Left colon (tissue), 2 donors: ENCODE results near the gene BDH2. TPM values are rescaled to one million over a fixed set of nuclear protein-coding genes. Genes with fewer than 3 reads are reported as not detected.

Experiments used
- ATAC-seq: fragments of 200-7000 bp; cut with Tn5 transposase; one replicate; pipeline ENCODE4 v1.9.1; 2020; ENCODE audit warnings: mild to moderate bottlenecking, moderate library complexity
- DNase-seq, 2 donors: peaks; one replicate each; pipeline ENCODE4 v3.0.0-alpha.2; 2020
- intact Hi-C, 2 donors: fragments of 100-400 bp; cut with DNase I in 1 of 2; cut with micrococcal nuclease in 1 of 2; formaldehyde crosslinking; loops; one replicate each; pipeline versions ENCODE4 v1.11.2 to v1.14.0; 2022; cut with DNase I, micrococcal nuclease
- total RNA-seq, 2 donors: library from RNA; stranded (reverse); fragmentation: NEBNext Ultra II Directional; extraction: Animal tissue kit (Norgen Biotek cat#: 25700); gene quantifications; one replicate each; pipeline ENCODE4 v1.2.1, GENCODE V29; 2021
- donor health status: DM: no; HTN: no; CAD: no.
- donor health status: DM: yes; HTN: yes; CAD: no.

The BDH2 gene
- total RNA-seq, 2 donors from 2014 or later: 28.6 to 35.4 TPM

DNA sequence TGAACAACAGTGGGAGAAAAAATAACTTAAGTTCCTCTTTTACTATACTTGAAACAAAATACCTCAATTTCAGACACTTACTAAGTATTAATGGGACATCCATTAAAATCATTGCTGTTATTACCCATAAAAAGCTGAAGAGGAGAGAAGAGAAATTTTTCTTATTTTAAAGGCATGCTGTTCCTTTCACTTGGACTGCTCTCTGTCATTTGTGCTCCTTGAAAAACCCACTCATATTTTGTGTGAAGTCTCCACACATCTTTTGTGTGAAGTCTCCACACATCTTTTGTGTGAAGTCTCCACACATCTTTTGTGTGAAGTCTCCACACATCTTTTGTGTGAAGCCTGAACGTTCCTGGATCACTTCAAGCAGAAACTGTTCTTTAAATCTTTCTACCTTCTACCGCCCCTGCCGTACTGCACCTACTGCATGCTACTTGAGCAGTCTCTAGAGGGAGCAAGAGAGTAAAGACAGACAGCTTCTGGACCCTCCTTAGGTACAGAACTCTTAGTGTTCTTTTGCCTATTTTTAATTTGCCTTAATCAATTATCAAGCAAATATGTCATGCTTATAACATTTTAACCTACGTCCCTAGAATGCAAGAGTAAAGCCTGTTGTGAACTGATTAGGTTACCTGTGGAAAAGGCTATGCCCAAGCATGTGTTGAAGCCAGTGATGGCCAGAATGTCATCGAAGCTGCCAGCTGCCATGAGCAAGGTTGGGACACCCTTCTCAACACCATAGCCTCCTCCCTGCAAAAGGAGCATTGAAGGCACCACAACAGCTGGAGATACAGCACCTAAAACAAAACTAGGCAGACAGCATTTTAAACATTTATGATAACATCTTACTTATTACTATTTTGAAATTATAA is 53.0 kb downstream of the BDH2 start:
- DNase-seq (peak in 1 of 2 donors; percentile 16), ATAC-seq (peak; percentile 80)
- intact Hi-C loops: loop anchor here in 1 of 2 donors (10.0 kb wide), 1 partner anchor 48 kb away; the partner anchor contains the start of gene BDH2

DNA sequence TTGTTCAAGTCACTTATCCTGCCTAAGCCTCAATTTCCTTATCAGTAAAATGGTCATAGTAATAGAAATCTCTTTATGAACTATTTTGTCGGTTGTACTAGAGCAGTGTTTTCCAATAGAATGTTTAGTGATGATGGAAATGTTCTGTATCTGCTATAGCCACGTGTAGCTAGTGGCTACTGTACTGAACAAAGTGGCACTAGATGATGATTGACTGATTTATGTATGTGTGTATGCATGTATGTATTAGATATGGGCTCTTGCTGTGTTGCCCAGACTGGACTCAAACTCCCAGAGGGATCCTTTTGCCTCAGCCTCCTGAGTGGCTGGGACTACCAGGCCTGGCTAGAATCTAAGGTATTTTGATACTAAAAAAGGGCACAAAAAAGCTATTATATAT is 55.5 kb downstream of the BDH2 start:
- DNase-seq: no peak
- no peak for ATAC-seq
- intact Hi-C loops: loop anchor here in 1 of 2 donors (10.0 kb wide), 1 partner anchor 51 kb away; the partner anchor contains the start of gene BDH2

DNA sequence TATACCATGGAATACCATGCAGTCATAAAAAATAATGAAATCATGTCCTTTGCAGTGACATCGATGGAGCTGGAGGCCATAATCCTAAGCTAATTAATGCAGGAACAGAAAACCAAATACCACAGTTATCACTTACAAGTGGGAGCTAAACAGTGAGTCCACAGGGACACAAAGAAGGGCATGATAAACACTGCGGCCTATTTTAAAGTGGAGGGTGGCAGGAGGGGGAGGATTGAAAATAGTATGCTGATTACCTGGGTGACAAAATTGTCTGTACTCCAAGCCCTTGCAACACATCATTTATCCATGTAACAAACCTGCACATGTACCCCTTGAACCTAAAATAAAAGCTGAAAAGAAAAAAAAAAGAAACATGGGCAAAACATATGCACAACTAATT is 63.5 kb downstream of the BDH2 start:
- no peak for DNase-seq
- ATAC-seq: no peak
- intact Hi-C loops: no loop called here

- ATAC-seq: peak; percentile 88
- intact Hi-C loops: no loop called here
- DNase-seq: no peak
Observed at GRCh38 chr4:103032574-103032973, 67.1 kb downstream of the BDH2 start.

DNA sequence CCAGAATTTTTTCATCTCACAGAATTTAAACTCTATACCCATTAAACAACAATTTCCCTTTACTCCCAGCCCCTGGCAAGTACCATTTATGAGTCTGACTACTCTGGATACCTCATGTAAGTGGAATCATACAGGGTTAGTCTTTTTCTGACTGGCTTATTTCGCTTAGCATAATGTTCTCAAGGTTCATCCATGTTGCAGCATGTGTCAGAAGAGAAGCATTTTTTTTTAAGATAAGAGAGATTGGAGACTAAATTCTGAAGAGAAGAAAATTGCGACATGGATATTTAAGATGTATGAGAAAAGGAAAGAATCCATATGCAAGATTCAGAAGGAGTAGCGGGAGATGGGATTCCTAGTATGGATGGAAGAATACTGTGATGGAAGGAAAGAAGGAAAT is 68.8 kb downstream of the BDH2 start:
- DNase-seq: no peak
- intact Hi-C loops: no loop called here
- no peak for ATAC-seq

GRCh38 chr4:103029300-103029699 is 70.3 kb downstream of the BDH2 start:
- ATAC-seq: no peak
- DNase-seq: no peak
- intact Hi-C loops: no loop called here

Other genes with a start within 250 kb of the BDH2 start
- 10 to 100 TPM; 24.1 TPM for gene CISD2, start 230.8 kb downstream of the BDH2 start, total RNA-seq
- under 1 TPM; 0.39 to 0.46 TPM for gene SLC9B1, start 80.1 kb downstream of the BDH2 start, total RNA-seq
- gene SLC9B2, start 23.1 kb downstream of the BDH2 start, total RNA-seq: 1 to 10 TPM; 1.2 to 3.1 TPM
- 1 to 10 TPM; 2.2 to 6.6 TPM for gene CENPE, start 98.5 kb upstream of the BDH2 start, total RNA-seq